K562 (cell line): Measurements from ENCODE around the gene DAGLA. TPM values are rescaled to one million over a fixed set of nuclear protein-coding genes. Genes with fewer than 3 reads are reported as not detected.
A peak's percentile ranks its signal among the peaks of the same experiment; 100 is the strongest.

Experiments
- C11orf30 ChIP-seq: fragments of 450-650 bp; IDR thresholded peaks from 2 replicates; pipeline ENCODE4 v1.6.1; 2016; ENCODE audit warnings: low read depth, mild to moderate bottlenecking
- CEBPB ChIP-seq: fragments of 450-650 bp; IDR thresholded peaks from 2 replicates; pipeline ENCODE4 v1.6.1; 2016; ENCODE audit warnings: missing genetic modification characterization, missing compliant biosample characterization
- ESRRB ChIP-seq: fragments of 250-450 bp; sonication (Bioruptor Pico); IDR thresholded peaks from 2 replicates; pipeline ENCODE4 v1.5.0; 2020; ENCODE audit warnings: mild to moderate bottlenecking, moderate library complexity, borderline replicate concordance
- FUS ChIP-seq: fragments of 200-400 bp; formaldehyde crosslinking; optimal IDR thresholded peaks from 2 replicates; pipeline ENCODE3; 2017; ENCODE audit warnings: low read depth, low read length
- JUND ChIP-seq, 2 experiments: IDR thresholded peaks; 2 replicates in 1 of 2; 3 replicates in 1 of 2; pipeline ENCODE4 v1.6.1; 2011; ENCODE audit warnings: borderline replicate concordance in 2 of 2, low read depth in 2 of 2, low read length in 2 of 2, improper control_type of control experiment in 1 of 2, missing biosample characterization in 1 of 2, missing genetic modification characterization in 1 of 2, missing genetic modification reagents in 1 of 2
- MITF ChIP-seq: IDR thresholded peaks from 2 replicates; pipeline ENCODE4 v1.6.1; 2014; ENCODE audit warnings: antibody characterized with exemption
- MTA2 ChIP-seq: fragments of 450-650 bp; IDR thresholded peaks from 2 replicates; pipeline ENCODE4 v1.6.1; 2016; ENCODE audit warnings: low read depth
- NEUROD1 ChIP-seq: fragments of 150-350 bp; IDR thresholded peaks from 2 replicates; pipeline ENCODE4 v1.6.1; 2014; ENCODE audit warnings: borderline replicate concordance, low read length, low read depth; ENCODE audit not compliant: partially characterized antibody
- RBM25 ChIP-seq: fragments of 200-400 bp; formaldehyde crosslinking; IDR thresholded peaks from 2 replicates; pipeline ENCODE4 v1.6.1; 2018; ENCODE audit warnings: low read length, low read depth, moderate library complexity; ENCODE audit not compliant: severe bottlenecking
- REST ChIP-seq, 2 experiments: fragments of 450-650 bp; formaldehyde crosslinking in 1 of 2; IDR thresholded peaks; 2 replicates each; pipeline versions ENCODE4 v1.4.0 to v1.6.1; 2014 to 2020; ENCODE audit warnings: mild to moderate bottlenecking in 2 of 2, borderline replicate concordance in 1 of 2, low read depth in 1 of 2
- YY1 ChIP-seq, 3 experiments: IDR thresholded peaks; 2 replicates each; pipeline ENCODE4 v1.6.1; 2011; ENCODE audit warnings: low read length in 2 of 3, mild to moderate bottlenecking in 2 of 3, moderate library complexity in 2 of 3, borderline replicate concordance in 1 of 3, control low read depth in 1 of 3, low read depth in 1 of 3; ENCODE audit not compliant: insufficient read depth in 3 of 3, insufficient replicate concordance in 2 of 3, control insufficient read depth in 1 of 3, insufficient read length in 1 of 3; ENCODE audit errors: extremely low read depth in 1 of 3
- ZKSCAN1 ChIP-seq: fragments of 150-350 bp; IDR thresholded peaks from 2 replicates; pipeline ENCODE4 v1.6.1; 2016; ENCODE audit warnings: low read depth, low read length
- ZNF311 ChIP-seq: fragments of 250-450 bp; sonication (Bioruptor Pico); IDR thresholded peaks from 2 replicates; pipeline ENCODE4 v1.4.0; 2020; ENCODE audit warnings: mild to moderate bottlenecking, moderate library complexity
- ZNF780A ChIP-seq: fragments of 250-450 bp; sonication (Bioruptor Pico); IDR thresholded peaks from 2 replicates; pipeline ENCODE4 v1.5.0; 2021; ENCODE audit warnings: mild to moderate bottlenecking
- polyA plus RNA-seq, 8 experiments: library from polyadenylated mRNA; depleted of rRNA in 4 of 8; stranded (reverse) in 5 of 8; unstranded in 3 of 8; fragments of >200 nt; fragmentation: Nextera tagmentation in 2 of 8; fragmentation: Illumina TruSeq in 1 of 8; extraction: Ambion mirVana in 2 of 8; extraction: Trizol in 1 of 8; gene quantifications; 2 replicates each; pipeline versions ENCODE4 v1.2.1 to v1.2.3, GENCODE V29; 2011 to 2014; ENCODE audit warnings: inconsistent platforms in 1 of 8, missing spikeins in 1 of 8
- total RNA-seq, 7 experiments: library from RNA; depleted of rRNA in 6 of 7; stranded (reverse); fragments of >200 nt in 6 of 7; fragmentation: Illumina TruSeq in 2 of 7; extraction: Trizol in 2 of 7; gene quantifications; 2 replicates each; pipeline versions ENCODE4 v1.2.1 to v1.2.3, GENCODE V29; 2011 to 2021; ENCODE audit warnings: low replicate concordance in 1 of 7
- TF ChIP-seq, protein P1 (sequence below): fragments of 450-650 bp; formaldehyde crosslinking; conservative IDR thresholded peaks from 2 replicates; pipeline ENCODE4 v1.4.0; 2022; ENCODE audit warnings: mild to moderate bottlenecking, missing genetic modification characterization

DAGLA gene
- total and polyA plus RNA-seq, 9 of the 15 experiments (the other 6 are each of a cell fraction or from before 2014, with no cell fraction given): 0.03 to 0.16 (median 0.04) TPM; not detected in 4

DNA sequence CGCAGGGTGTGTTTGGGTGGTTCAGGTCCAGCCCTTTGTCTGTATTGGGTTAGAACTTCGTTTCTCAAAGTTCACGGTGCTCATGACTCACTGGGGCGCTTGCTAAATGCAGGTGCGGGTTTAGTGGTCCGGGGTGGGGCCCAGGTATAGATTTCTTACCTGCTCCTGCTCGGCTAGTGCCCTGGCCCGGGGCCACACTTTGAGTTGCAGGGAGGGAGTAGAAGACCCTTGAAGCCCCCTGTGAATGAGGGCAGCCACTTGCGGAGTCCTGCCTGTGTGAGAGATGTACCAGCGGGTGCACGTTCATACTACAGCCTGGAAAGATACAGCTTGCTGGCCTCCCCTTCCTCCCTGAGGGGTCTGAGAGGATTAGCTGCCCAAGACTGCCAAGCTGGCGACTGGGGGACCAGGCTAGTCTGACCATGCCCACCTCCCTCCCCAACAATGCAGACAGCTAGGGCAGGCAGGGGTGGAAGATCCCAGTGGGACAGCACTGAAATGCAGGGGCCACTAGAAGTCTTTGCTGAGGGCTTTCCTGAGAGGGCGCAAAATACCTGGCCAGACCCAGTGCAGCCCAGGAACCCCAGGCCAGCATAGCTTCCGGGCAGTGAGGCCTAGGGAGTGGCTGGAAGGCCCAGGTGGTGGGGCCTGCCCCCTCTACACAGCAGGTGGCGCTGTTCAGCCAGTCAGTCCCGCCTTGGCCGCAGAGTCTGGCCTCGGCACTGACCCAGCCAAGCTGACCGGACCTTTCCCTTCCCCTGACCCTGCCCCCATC lies 67.2 kb downstream of the DAGLA start (continued):
- TF ChIP-seq MITF (no peak), REST (IDR thresholded peaks at IDR 0.05; ENCODE audit: borderline replicate concordance) (peak; percentile 89), REST (CRISPR knock-in tag; IDR thresholded peaks at IDR 0.05; ENCODE audit: low read depth) (peak; percentile 40; the same call in 1 of the 2 replicates), FUS (no peak), C11orf30 (no peak), NEUROD1 (no peak), MTA2 (no peak), YY1 (IDR thresholded peaks at IDR 0.05; ENCODE audit: borderline replicate concordance in 1 of 3, control insufficient read depth in 1 of 3, extremely low read depth in 1 of 3, insufficient read depth in 3 of 3, insufficient read length in 1 of 3, insufficient replicate concordance in 2 of 3, low read depth in 1 of 3, low read length in 2 of 3) (no peak), CEBPB (no peak), ZNF780A (no peak), ZNF311 (no peak), ZKSCAN1 (no peak), ESRRB (no peak), RBM25 (no peak), JUND (IDR thresholded peaks at IDR 0.05; ENCODE audit: borderline replicate concordance, low read depth, low read length) (peak; percentile 39; the same call in 1 of the 2 replicates), JUND (tag; IDR thresholded peaks at IDR 0.05; ENCODE audit: borderline replicate concordance, low read depth, low read length) (peak; percentile 47; the same call in 1 of the 3 replicates)
- TF ChIP-seq, protein P1, sequence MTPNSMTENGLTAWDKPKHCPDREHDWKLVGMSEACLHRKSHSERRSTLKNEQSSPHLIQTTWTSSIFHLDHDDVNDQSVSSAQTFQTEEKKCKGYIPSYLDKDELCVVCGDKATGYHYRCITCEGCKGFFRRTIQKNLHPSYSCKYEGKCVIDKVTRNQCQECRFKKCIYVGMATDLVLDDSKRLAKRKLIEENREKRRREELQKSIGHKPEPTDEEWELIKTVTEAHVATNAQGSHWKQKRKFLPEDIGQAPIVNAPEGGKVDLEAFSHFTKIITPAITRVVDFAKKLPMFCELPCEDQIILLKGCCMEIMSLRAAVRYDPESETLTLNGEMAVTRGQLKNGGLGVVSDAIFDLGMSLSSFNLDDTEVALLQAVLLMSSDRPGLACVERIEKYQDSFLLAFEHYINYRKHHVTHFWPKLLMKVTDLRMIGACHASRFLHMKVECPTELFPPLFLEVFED (CRISPR knock-in tag): no peak
